ENCODE measurements around the gene ACADM. TPM values are rescaled to one million over a fixed set of nuclear protein-coding genes. Genes with fewer than 3 reads are reported as not detected.
A peak's percentile ranks its signal among the peaks of the same experiment; 100 is the strongest.

ACADM gene
- total and polyA plus RNA-seq, 2 of the 13 experiments (the other 11 are each of a cell fraction or from before 2014, with no cell fraction given) = 43.7 to 92.2 TPM

DNA sequence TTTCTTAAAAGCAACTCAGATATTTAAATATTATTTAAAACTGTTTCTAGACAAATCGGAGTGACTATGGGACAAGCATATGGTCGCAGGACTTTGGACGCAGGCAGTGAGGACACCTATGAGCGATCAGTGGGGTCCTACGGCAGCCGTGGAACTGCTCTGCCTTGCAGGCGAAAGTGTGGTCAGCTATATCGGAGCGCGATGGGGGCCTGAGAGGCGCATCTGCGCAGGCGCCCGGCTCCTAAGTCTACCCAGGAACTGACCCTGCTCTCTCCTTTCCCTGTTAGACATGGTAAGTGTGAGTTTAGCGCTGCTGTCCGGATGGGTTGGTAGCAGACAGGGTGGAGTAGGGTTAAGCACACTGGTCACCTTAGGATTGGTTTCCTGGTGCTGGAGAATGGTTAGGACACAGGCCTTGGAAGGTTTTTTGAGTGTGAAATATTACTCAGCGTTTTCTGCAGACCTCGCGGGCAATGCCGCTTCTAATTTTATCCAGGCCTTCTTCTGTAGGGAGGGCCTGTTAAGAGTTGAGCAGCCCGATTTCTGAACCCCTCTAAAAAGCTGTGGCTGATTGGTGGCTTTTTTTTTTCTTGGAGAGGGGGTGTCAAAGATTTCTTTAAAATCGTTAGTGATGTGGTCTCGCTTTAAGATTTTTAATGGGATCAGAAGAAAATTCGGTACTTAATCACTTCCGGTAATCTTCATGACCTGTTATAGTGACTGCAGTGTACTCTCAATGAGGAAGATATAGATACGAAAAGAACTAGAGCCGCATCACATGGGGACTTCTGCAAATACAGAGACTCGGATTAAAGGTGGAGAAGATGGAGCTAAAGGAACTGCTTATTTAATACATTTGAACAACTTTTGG, 61.7 kb downstream of the ACADM start, which contains the start of gene RABGGTB (continued):
- TF ChIP-seq, protein P1, sequence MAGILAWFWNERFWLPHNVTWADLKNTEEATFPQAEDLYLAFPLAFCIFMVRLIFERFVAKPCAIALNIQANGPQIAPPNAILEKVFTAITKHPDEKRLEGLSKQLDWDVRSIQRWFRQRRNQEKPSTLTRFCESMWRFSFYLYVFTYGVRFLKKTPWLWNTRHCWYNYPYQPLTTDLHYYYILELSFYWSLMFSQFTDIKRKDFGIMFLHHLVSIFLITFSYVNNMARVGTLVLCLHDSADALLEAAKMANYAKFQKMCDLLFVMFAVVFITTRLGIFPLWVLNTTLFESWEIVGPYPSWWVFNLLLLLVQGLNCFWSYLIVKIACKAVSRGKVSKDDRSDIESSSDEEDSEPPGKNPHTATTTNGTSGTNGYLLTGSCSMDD (CRISPR knock-in tag; IDR thresholded peaks at IDR 0.05) = no peak
- TF ChIP-seq ZFP62 (CRISPR knock-in tag; IDR thresholded peaks at IDR 0.05) (no peak), FOXP1 (IDR thresholded peaks at IDR 0.05) (no peak), FOXP1 (CRISPR knock-in tag; IDR thresholded peaks at IDR 0.05) (no peak), NFE2 (CRISPR knock-in tag; IDR thresholded peaks at IDR 0.05) (no peak), CBX1 (IDR thresholded peaks at IDR 0.05; ENCODE audit: low read depth) (no peak), ZMYM2 (CRISPR knock-in tag; IDR thresholded peaks at IDR 0.05) (no peak), PCBP2 (optimal IDR thresholded peaks at IDR 0.05; ENCODE audit: low read depth, low read length, poor library complexity, severe bottlenecking) (no peak), HDAC1 (CRISPR knock-in tag; IDR thresholded peaks at IDR 0.05) (0 out of 2 replicates have a peak, but pooled peaks have one; percentile 39), ZFX (CRISPR knock-in tag; IDR thresholded peaks at IDR 0.05; ENCODE audit: low read depth) (peak; percentile 90), DNMT3B (CRISPR knock-in tag; conservative IDR thresholded peaks at IDR 0.05) (peak; percentile 42; the same call in 1 of the 2 replicates), ISX (CRISPR knock-in tag; conservative IDR thresholded peaks at IDR 0.05) (no peak), ARNT (IDR thresholded peaks at IDR 0.05) (no peak), ERF (CRISPR knock-in tag; IDR thresholded peaks at IDR 0.05) (peak; percentile 86; the same call in 1 of the 2 replicates), MTF2 (CRISPR knock-in tag; IDR thresholded peaks at IDR 0.05; ENCODE audit: borderline replicate concordance) (no peak)
- TF ChIP-seq, protein P2, sequence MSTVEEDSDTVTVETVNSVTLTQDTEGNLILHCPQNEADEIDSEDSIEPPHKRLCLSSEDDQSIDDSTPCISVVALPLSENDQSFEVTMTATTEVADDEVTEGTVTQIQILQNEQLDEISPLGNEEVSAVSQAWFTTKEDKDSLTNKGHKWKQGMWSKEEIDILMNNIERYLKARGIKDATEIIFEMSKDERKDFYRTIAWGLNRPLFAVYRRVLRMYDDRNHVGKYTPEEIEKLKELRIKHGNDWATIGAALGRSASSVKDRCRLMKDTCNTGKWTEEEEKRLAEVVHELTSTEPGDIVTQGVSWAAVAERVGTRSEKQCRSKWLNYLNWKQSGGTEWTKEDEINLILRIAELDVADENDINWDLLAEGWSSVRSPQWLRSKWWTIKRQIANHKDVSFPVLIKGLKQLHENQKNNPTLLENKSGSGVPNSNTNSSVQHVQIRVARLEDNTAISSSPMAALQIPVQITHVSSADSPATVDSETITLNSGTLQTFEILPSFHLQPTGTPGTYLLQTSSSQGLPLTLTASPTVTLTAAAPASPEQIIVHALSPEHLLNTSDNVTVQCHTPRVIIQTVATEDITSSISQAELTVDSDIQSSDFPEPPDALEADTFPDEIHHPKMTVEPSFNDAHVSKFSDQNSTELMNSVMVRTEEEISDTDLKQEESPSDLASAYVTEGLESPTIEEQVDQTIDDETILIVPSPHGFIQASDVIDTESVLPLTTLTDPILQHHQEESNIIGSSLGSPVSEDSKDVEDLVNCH (CRISPR knock-in tag; IDR thresholded peaks at IDR 0.05) = no peak
- TF ChIP-seq, protein P3, sequence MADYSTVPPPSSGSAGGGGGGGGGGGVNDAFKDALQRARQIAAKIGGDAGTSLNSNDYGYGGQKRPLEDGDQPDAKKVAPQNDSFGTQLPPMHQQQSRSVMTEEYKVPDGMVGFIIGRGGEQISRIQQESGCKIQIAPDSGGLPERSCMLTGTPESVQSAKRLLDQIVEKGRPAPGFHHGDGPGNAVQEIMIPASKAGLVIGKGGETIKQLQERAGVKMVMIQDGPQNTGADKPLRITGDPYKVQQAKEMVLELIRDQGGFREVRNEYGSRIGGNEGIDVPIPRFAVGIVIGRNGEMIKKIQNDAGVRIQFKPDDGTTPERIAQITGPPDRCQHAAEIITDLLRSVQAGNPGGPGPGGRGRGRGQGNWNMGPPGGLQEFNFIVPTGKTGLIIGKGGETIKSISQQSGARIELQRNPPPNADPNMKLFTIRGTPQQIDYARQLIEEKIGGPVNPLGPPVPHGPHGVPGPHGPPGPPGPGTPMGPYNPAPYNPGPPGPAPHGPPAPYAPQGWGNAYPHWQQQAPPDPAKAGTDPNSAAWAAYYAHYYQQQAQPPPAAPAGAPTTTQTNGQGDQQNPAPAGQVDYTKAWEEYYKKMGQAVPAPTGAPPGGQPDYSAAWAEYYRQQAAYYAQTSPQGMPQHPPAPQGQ (CRISPR knock-in tag; IDR thresholded peaks at IDR 0.05; ENCODE audit: borderline replicate concordance) = no peak
- TF ChIP-seq, protein P4, sequence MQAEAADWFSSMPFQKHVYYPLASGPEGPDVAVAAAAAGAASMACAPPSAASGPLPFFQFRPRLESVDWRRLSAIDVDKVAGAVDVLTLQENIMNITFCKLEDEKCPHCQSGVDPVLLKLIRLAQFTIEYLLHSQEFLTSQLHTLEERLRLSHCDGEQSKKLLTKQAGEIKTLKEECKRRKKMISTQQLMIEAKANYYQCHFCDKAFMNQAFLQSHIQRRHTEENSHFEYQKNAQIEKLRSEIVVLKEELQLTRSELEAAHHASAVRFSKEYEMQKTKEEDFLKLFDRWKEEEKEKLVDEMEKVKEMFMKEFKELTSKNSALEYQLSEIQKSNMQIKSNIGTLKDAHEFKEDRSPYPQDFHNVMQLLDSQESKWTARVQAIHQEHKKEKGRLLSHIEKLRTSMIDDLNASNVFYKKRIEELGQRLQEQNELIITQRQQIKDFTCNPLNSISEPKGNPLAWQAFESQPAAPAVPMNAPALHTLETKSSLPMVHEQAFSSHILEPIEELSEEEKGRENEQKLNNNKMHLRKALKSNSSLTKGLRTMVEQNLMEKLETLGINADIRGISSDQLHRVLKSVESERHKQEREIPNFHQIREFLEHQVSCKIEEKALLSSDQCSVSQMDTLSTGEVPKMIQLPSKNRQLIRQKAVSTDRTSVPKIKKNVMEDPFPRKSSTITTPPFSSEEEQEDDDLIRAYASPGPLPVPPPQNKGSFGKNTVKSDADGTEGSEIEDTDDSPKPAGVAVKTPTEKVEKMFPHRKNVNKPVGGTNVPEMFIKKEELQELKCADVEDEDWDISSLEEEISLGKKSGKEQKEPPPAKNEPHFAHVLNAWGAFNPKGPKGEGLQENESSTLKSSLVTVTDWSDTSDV (CRISPR knock-in tag; IDR thresholded peaks at IDR 0.05) = no peak
- TF ChIP-seq, protein P5, sequence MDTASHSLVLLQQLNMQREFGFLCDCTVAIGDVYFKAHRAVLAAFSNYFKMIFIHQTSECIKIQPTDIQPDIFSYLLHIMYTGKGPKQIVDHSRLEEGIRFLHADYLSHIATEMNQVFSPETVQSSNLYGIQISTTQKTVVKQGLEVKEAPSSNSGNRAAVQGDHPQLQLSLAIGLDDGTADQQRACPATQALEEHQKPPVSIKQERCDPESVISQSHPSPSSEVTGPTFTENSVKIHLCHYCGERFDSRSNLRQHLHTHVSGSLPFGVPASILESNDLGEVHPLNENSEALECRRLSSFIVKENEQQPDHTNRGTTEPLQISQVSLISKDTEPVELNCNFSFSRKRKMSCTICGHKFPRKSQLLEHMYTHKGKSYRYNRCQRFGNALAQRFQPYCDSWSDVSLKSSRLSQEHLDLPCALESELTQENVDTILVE (CRISPR knock-in tag; IDR thresholded peaks at IDR 0.05) = 0 out of 2 replicates have a peak, but pooled peaks have one; percentile 21
- TF ChIP-seq, protein P6, sequence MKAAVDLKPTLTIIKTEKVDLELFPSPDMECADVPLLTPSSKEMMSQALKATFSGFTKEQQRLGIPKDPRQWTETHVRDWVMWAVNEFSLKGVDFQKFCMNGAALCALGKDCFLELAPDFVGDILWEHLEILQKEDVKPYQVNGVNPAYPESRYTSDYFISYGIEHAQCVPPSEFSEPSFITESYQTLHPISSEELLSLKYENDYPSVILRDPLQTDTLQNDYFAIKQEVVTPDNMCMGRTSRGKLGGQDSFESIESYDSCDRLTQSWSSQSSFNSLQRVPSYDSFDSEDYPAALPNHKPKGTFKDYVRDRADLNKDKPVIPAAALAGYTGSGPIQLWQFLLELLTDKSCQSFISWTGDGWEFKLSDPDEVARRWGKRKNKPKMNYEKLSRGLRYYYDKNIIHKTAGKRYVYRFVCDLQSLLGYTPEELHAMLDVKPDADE (CRISPR knock-in tag; IDR thresholded peaks at IDR 0.05) = no peak
